ENCODE results near the gene CNKSR3.

DNA sequence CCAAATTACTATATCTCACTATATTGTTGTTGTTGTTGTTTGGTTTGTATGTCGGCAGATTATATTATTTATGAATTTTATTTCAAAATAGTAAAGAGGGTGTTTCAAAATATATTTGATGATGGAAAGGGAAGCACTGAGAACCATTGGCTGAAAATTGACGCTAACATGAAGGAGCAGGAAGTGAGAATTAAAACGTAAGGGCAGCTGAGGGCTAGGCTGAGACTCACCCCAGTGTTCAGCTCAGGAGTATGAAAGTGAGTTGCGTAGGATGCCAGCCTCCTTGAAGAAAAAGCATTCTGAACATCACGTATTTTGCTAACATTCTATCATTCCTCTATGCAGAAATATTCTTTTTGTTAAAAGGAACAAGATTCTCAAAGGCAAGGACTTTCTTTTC, 143.1 kb downstream of the CNKSR3 start:
- TF ChIP-seq, protein P1, sequence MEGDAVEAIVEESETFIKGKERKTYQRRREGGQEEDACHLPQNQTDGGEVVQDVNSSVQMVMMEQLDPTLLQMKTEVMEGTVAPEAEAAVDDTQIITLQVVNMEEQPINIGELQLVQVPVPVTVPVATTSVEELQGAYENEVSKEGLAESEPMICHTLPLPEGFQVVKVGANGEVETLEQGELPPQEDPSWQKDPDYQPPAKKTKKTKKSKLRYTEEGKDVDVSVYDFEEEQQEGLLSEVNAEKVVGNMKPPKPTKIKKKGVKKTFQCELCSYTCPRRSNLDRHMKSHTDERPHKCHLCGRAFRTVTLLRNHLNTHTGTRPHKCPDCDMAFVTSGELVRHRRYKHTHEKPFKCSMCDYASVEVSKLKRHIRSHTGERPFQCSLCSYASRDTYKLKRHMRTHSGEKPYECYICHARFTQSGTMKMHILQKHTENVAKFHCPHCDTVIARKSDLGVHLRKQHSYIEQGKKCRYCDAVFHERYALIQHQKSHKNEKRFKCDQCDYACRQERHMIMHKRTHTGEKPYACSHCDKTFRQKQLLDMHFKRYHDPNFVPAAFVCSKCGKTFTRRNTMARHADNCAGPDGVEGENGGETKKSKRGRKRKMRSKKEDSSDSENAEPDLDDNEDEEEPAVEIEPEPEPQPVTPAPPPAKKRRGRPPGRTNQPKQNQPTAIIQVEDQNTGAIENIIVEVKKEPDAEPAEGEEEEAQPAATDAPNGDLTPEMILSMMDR (IDR thresholded peaks at IDR 0.05; ENCODE audit: poor library complexity): no peak
- TF ChIP-seq EZH2 (IDR thresholded peaks at IDR 0.05; ENCODE audit: borderline replicate concordance): no peak

Data from hepatocyte (in vitro differentiated cells).